Measurements from ENCODE around the gene ADPRHL1.

GRCh38 chr13:113483081-113483480, 29.8 kb upstream of the ADPRHL1 start:
- TF ChIP-seq EZH2 (IDR thresholded peaks at IDR 0.05; ENCODE audit: borderline replicate concordance, low read length), result no peak
- TF ChIP-seq CTCF (conservative IDR thresholded peaks at IDR 0.05 in 1 of 2, IDR thresholded peaks at IDR 0.05 in 1 of 2; ENCODE audit: extremely low read depth in 1 of 2, insufficient read depth in 1 of 2, low read depth in 1 of 2, low read length in 2 of 2), result no peak
